Ascending aorta (tissue), 2 donors: ENCODE data around the gene CNTNAP2. TPM values are rescaled to one million over a fixed set of nuclear protein-coding genes. Genes with fewer than 3 reads are reported as not detected.

Source experiments
- DNase-seq, 2 donors: peaks; one replicate each; pipeline ENCODE4 v3.0.0-alpha.2; 2019; ENCODE audit warnings: low spot score in 2 of 2
- H3K27ac ChIP-seq, 2 donors: fragments of 200-600 bp; sonication (generic); one replicate each; pipeline ENCODE4 v1.5.1; 2016 to 2017; ENCODE audit warnings: mild to moderate bottlenecking in 1 of 2
- H3K27me3 ChIP-seq: fragments of 200-600 bp; sonication (generic); one replicate; pipeline ENCODE4 v1.5.1; 2017
- H3K36me3 ChIP-seq, 2 donors: fragments of 200-600 bp; sonication (generic); one replicate each; pipeline ENCODE4 v1.5.1; 2016
- H3K4me1 ChIP-seq, 2 donors: fragments of 200-600 bp; sonication (generic); one replicate each; pipeline ENCODE4 v1.5.1; 2016 to 2017; ENCODE audit warnings: mild to moderate bottlenecking in 1 of 2
- H3K4me3 ChIP-seq, 2 donors: fragments of 200-600 bp; sonication (generic); one replicate each; pipeline ENCODE4 v1.5.1; 2016 to 2017; ENCODE audit warnings: mild to moderate bottlenecking in 1 of 2
- H3K9me3 ChIP-seq, 2 donors: fragments of 200-600 bp; sonication (generic); one replicate each; pipeline ENCODE4 v1.5.1; 2016
- CTCF ChIP-seq, 3 experiments: fragments of 200-600 bp in 2 of 3; fragments of 450-650 bp in 1 of 3; sonication (generic) in 2 of 3; IDR thresholded peaks; one replicate each; pipeline ENCODE4 v1.5.1; 2016 to 2019; ENCODE audit warnings: antibody characterized with exemption in 3 of 3, mild to moderate bottlenecking in 1 of 3, moderate library complexity in 1 of 3
- intact Hi-C: fragments of 100-400 bp; cut with DNase I; formaldehyde crosslinking; loops from one replicate; pipeline ENCODE4 v1.15.1; 2023
- total RNA-seq: library from RNA; depleted of rRNA; stranded (reverse); fragments of >200 nt; gene quantifications from one replicate; pipeline ENCODE4 v1.1.0, GENCODE V29; 2016

CNTNAP2 gene
- total RNA-seq, 1 donor from 2014 or later = not detected

GRCh38 chr7:148395990-148396716, 2279.6 kb downstream of the CNTNAP2 start:
- no peaks in the 10 kb centered on the region for H3K9me3 ChIP-seq
- H3K36me3 ChIP-seq = no peaks in the 10 kb centered on the region
- no peak for DNase-seq
- no peaks in the 10 kb centered on the region for H3K4me1 ChIP-seq
- TF ChIP-seq CTCF (IDR thresholded peaks at IDR 0.05) = no peak
- no peak overlapping the region for H3K27ac ChIP-seq
- intact Hi-C loops = no loop called here
- no peaks in the 10 kb centered on the region for H3K27me3 ChIP-seq
- H3K4me3 ChIP-seq = no peak overlapping the region

- no peak for TF ChIP-seq CTCF (IDR thresholded peaks at IDR 0.05)
- no peaks in the 10 kb centered on the region for H3K4me1 ChIP-seq
- no peaks in the 10 kb centered on the region for H3K36me3 ChIP-seq
- intact Hi-C loops = no loop called here
- no peak overlapping the region for H3K4me3 ChIP-seq
- H3K9me3 ChIP-seq = no peaks in the 10 kb centered on the region
- no peak for DNase-seq
- no peak overlapping the region for H3K27ac ChIP-seq
- H3K27me3 ChIP-seq = no peaks in the 10 kb centered on the region
These were observed 2280.5 kb downstream of the CNTNAP2 start for GRCh38 chr7:148397056-148397455.

GRCh38 chr7:148397551-148397950, 2280.9 kb downstream of the CNTNAP2 start:
- DNase-seq = no peak

GRCh38 chr7:148397985-148398384, 2281.4 kb downstream of the CNTNAP2 start:
- DNase-seq = no peak
- Histone ChIP-seq H3K27me3 (no peaks in the 10 kb centered on the region), H3K4me1 (no peaks in the 10 kb centered on the region), H3K36me3 (no peaks in the 10 kb centered on the region), H3K27ac (no peak overlapping the region), H3K9me3 (no peaks in the 10 kb centered on the region), H3K4me3 (no peak overlapping the region)
- intact Hi-C loops = no loop called here
- no peak for TF ChIP-seq CTCF (IDR thresholded peaks at IDR 0.05)

More at GRCh38 chr7:148397551-148397950, 2280.9 kb downstream of the CNTNAP2 start:
- Histone ChIP-seq H3K9me3 (no peaks in the 10 kb centered on the region), H3K36me3 (no peaks in the 10 kb centered on the region), H3K27me3 (no peaks in the 10 kb centered on the region), H3K4me3 (no peak overlapping the region), H3K4me1 (no peaks in the 10 kb centered on the region), H3K27ac (no peak overlapping the region)
- intact Hi-C loops = no loop called here
- TF ChIP-seq CTCF (IDR thresholded peaks at IDR 0.05) = no peak

- no peak for TF ChIP-seq CTCF (IDR thresholded peaks at IDR 0.05)
These were observed 2282.3 kb downstream of the CNTNAP2 start for GRCh38 chr7:148398844-148399365.

More at GRCh38 chr7:148398844-148399365, 2282.3 kb downstream of the CNTNAP2 start:
- Histone ChIP-seq H3K27me3 (no peaks in the 10 kb centered on the region), H3K9me3 (no peaks in the 10 kb centered on the region), H3K27ac (no peak overlapping the region), H3K36me3 (no peaks in the 10 kb centered on the region), H3K4me1 (no peaks in the 10 kb centered on the region), H3K4me3 (no peak overlapping the region)
- intact Hi-C loops = no loop called here
- DNase-seq = no peak
